RPMI7951 (cell line): Measurements from ENCODE around the gene HRK. TPM values are rescaled to one million over a fixed set of nuclear protein-coding genes. Genes with fewer than 3 reads are reported as not detected.

Source experiments
- DNase-seq: peaks from one replicate; pipeline ENCODE4 v3.0.0-alpha.2; 2012; ENCODE audit warnings: low read depth
- total RNA-seq: library from RNA; depleted of rRNA; stranded (reverse); fragments of >200 nt; shearing (Covaris generic); gene quantifications from 2 replicates; pipeline ENCODE4 v1.2.3, GENCODE V29; 2014; rRNA removed

The HRK gene
- total RNA-seq: not detected in 2 replicates

- no peak for DNase-seq
Observed at GRCh38 chr12:116881325-116881876, at the start of gene HRK. TSS of gene HRK (minus strand) at chr12:116881441. CDS start at chr12:116881307, 134 bp downstream.

- no peak for DNase-seq
Observed at GRCh38 chr12:116929885-116930284, 48.6 kb upstream of the HRK start.

DNA sequence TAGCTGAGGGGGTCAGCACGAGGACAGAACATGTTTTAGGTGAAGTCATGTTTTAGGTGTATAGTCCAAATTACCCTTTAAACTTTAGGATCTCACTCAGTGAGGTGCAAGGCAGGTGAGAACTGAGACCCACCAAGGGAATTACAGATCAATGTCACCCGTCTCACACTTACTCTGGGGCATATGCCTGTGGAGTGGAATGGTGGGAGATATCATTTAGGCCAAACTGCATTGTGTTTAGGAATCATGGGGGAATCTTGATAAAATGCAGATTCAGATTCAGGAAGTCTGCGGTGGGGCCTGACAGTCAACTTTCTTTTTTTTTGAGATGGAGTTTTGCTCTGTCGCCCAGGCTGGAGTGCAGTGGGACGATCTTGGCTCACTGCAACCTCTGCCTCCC lies 47.3 kb upstream of the HRK start:
- DNase-seq: no peak

- no peak for DNase-seq
Observed at GRCh38 chr12:116927244-116927940, 46.2 kb upstream of the HRK start.

DNA sequence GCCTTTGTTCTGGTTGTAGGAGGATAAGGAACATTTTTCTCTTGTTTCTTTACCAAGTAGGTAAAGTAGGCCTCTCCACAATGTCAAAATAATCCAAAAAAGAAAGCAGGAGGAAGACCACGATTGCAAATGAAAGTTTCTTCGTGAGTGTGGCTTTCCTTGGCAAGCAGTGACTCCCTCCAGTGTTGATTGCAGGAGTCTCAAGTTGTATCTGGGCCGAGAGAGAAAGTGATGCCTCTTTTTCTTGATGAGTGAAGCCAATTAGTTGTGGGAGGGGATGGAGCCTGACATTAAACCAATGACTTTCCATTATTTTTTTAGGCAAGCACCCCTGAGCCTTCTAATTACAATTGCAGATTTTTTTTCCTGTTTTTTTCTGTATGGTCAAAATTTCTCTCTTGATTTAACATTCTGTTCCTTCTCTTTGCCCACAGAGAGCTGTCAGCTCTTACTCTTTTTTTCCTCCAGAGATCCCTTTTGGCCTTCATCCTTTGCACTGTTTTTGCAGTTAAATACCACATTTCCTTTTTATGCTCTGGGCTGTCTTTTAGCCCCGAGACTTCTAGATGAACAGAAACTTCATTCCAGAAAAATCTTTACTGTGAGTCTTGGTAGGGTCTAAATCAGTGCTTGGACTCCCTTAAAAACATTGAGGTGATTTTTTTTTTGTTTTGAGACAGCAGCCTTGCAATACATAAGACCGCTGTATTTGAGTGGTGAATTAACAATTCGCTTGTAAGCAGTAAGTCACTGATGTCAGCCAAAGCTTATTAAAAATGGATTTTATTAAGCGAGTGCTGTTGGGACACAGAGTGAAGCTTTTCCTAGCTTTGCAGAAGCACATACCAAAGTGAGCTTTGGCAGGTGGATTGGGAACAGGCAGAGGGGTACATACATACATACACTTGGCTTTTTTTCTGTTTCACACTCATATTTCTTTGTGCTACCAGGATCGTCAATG lies 45.3 kb upstream of the HRK start:
- DNase-seq: no peak

DNA sequence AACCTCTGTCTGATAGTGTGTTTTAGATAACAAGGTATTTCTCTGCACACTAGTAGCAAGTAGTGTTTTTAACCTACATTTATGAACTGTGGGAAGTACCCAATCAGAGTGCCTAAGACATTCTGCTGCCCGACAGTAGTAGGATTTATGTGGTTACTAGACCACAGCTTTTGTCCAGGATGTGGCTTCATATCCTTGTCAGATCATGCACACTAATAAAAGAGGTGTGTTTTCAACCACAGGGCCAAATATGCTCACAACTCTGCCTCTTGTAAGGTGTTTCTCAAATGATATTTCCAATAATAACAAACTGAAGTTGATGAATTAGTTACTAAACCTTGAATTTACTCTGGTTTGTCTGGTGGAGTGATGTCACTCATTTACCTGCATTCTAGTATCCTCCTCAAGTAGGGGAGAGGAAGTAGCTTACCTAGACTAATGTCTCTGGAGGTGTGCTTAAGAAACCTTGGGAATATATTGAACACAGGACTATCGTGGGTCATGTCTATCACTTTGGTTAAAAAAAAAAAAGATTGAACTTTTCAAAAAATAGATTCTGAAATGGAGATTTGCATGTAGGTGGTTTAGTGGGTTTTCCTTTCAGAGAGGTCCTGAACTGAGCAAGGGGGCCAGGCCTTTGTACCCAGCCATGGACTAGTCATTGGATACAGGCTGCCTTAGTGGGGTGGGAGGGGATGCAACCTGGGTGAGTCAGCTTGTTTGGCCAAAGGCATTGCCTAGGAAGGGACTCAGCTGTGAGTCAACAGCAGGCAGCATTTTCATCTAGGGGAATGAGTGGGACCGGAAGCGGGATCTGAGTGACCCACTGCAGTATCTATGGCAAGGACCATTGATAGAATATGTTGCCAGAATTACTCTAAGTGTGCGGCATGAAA lies 43.6 kb upstream of the HRK start:
- peak; percentile 84 for DNase-seq

GRCh38 chr12:116922194-116922897 lies 41.1 kb upstream of the HRK start:
- no peak for DNase-seq

DNA sequence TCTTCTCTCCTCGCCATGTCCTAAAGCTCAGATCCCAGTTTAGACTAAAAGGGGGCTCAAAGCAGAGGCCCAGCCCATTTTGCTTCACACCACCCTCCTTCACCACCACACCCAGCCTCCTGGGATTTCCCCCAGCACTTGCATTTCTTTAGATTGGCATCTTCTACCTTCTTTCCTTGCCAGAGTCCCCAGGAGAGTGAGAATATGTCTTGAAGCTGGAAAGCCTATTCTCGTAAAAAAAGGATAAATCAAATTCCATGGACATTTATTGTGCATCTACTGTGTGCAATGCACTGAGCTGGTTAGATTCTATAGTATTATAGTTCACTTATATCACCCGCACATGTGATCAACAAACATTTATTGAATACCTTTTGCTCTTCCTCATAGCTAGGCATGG lies 39.7 kb upstream of the HRK start:
- no peak for DNase-seq

GRCh38 chr12:116919706-116920485 lies 38.7 kb upstream of the HRK start:
- DNase-seq: no peak

DNA sequence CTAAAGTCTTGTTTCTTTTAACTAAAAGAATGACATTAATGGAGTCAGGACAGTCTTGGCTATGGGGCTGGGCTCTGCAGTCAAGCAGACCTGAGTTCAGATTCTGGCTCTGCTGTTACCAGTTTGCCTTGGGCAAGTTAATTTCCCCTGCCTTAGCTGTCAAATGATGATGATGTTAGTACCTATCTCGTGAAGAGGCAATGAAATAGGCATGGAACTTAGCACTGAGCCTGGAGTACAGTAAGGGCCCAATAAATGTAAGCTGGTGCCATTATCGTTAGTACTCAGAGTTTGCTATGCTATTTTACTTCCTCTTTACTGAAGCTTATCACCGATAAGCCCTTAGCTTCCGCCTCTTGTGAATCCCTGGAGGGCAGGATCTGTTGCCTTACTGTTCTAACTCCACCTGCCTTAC lies 38.0 kb upstream of the HRK start:
- no peak for DNase-seq

- DNase-seq: no peak
Observed at GRCh38 chr12:116918464-116918863, 37.2 kb upstream of the HRK start.

- peak; percentile 93 for DNase-seq
Observed at GRCh38 chr12:116916714-116917114, 35.5 kb upstream of the HRK start.

GRCh38 chr12:116916122-116916521 lies 34.9 kb upstream of the HRK start:
- DNase-seq: peak; percentile 38

DNA sequence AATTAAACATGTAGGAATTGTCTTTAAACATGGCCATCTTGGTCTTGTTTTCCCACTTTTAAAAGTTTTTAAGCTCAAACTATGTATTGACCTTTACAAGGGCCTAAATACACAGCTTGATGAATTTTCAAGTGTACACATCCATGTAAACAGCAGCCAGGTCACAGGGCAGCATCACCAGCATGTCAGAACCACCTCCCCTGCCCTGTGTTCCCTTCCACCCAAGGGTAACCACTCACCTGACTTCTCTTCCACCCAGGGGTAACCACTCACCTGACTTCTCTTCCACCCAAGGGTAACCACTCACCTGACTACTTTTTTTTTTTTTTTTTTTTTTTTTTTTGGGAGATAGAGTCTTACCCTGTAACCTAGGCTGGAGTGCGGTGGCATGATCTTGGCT lies 34.1 kb upstream of the HRK start:
- DNase-seq: no peak

DNA sequence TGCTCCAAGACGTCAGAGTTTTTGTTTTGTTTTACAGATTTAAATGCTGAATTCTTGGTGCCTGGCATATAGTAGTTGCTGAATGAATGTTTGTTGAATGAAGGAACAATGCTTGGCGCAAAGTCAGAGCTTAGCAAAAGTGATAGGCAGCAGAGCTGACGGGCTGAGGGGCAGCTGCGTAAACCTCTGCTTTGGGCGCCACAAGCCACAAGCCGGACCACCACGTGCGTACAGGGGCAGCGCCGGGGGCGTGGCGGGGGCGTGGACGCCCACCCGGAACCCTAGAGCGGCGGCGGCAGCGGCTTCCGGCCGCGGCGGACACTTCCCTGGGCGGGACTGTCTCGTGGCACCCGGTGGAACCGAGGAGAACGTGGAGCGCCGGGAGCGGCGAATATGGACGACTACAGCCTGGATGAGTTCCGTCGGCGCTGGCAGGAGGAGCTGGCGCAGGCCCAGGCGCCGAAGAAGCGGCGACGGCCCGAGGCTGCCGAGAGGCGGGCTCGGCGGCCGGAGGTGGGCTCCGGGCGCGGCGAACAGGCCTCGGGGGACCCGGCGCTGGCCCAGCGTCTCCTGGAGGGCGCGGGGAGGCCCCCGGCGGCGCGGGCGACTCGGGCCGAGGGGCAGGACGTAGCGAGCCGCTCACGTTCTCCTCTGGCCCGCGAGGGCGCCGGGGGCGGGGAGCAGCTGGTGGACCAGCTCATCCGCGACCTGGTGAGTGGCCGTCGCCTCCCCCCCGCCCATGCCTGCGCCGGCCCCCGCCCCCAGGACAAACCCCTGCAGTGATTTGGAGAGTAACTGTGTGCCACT lies 29.6 kb upstream of the HRK start, which contains the start of gene FBXW8:
Gene FBXW8 (plus strand): TSS at position 306 of the 807 bp plus-strand sequence. CDS start 88 bp downstream, at position 394.
- DNase-seq: peak; percentile 76

DNA sequence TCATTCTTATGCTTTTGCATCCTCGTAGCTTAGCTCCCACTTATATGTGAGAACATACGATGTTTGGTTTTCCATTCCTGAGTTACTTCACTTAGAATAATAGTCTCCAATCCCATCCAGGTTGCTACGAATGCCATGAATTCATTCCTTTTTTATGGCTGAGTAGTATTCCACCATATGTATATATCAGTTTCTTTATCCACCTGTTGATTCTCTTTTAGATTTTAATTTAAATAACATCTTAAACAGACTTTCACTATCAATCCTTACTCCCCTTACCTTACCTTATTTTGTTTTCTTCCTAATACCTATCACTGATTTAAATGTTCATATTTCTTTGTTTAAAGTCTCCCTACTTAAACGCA lies 29.0 kb upstream of the HRK start:
- no peak for DNase-seq

GRCh38 chr12:116906285-116906684 lies 25.0 kb upstream of the HRK start:
- no peak for DNase-seq

GRCh38 chr12:116903818-116904217 lies 22.6 kb upstream of the HRK start:
- DNase-seq: no peak

- DNase-seq: no peak
Observed at GRCh38 chr12:116901612-116902011, 20.4 kb upstream of the HRK start.
